ENCODE results near the gene CCL22. TPM values are rescaled to one million over a fixed set of nuclear protein-coding genes. Genes with fewer than 3 reads are reported as not detected.

CCL22 gene
- total RNA-seq, 1 experiment from 2014 or later, result 0.68 TPM

DNA sequence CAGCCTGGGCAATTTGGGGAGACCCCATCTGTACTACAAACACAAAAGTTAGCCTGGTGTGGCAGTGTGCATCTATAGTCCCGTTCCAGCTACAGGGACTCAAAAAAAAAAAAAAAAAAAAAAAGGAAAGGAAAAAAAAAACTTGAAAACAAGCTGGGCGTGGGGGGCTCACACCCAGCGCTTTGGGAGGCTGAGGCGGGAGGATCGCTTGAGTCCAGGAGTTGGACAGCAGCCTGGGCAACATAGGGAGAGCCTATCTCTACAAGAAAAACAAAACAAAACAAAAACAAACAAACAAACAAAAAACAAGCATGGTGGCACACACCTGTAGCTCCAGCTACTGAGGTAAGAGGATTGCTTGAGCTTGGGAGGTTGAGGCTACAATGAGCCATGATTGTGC, 33.1 kb downstream of the CCL22 start:
- BruUV-seq (replicated peaks), result no TSS peak
- intact Hi-C loops (cut with micrococcal nuclease; ENCODE audit: unreplicated experiment), result no loop called here
- no peak overlapping the region for H3K27ac Mint-ChIP-seq (ENCODE audit: unreplicated experiment)
- H3K4me1 Mint-ChIP-seq (ENCODE audit: low read depth, unreplicated experiment), result peaks cover 17% of the 10 kb centered on the region
- H3K36me3 Mint-ChIP-seq (ENCODE audit: insufficient read depth, unreplicated experiment), result no peaks in the 10 kb centered on the region
- TF ChIP-seq, protein P1, sequence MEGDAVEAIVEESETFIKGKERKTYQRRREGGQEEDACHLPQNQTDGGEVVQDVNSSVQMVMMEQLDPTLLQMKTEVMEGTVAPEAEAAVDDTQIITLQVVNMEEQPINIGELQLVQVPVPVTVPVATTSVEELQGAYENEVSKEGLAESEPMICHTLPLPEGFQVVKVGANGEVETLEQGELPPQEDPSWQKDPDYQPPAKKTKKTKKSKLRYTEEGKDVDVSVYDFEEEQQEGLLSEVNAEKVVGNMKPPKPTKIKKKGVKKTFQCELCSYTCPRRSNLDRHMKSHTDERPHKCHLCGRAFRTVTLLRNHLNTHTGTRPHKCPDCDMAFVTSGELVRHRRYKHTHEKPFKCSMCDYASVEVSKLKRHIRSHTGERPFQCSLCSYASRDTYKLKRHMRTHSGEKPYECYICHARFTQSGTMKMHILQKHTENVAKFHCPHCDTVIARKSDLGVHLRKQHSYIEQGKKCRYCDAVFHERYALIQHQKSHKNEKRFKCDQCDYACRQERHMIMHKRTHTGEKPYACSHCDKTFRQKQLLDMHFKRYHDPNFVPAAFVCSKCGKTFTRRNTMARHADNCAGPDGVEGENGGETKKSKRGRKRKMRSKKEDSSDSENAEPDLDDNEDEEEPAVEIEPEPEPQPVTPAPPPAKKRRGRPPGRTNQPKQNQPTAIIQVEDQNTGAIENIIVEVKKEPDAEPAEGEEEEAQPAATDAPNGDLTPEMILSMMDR (IDR thresholded peaks at IDR 0.05; ENCODE audit: insufficient read depth in 1 of 2, low read depth in 1 of 2, low read length in 1 of 2, severe bottlenecking in 1 of 2, unreplicated experiment in 1 of 2), result no peak
- H3K4me3 ChIP-seq (ENCODE audit: low read depth, low read length), result no peak overlapping the region
- H3K4me1 ChIP-seq, result 0 out of 2 replicates have a peak, but pooled peaks cover 9% of the 10 kb centered on the region
- H3K27me3 ChIP-seq (replicated peaks; ENCODE audit: control insufficient read depth, insufficient read depth, low read length), result no peaks in the 10 kb centered on the region
- no peaks in the 10 kb centered on the region for H3K27me3 Mint-ChIP-seq (ENCODE audit: insufficient read depth, unreplicated experiment)
- no peaks in the 10 kb centered on the region for H3K36me3 ChIP-seq (ENCODE audit: control insufficient read depth, insufficient read depth, low read length)
- H3K9me3 ChIP-seq, result peaks cover 7% of the 10 kb centered on the region; the same call in 1 of the 2 replicates
- DNase-seq, result no peak
- no peaks in the 10 kb centered on the region for H3K9me3 Mint-ChIP-seq (ENCODE audit: unreplicated experiment)
- ChIA-PET POLR2A (interaction anchor here (0.6 kb wide), 1 partner anchor 55 kb away, joined by 3 read pairs; no protein-coding TSS in a partner anchor), CTCF (no interaction called here)
- H3K4me3 Mint-ChIP-seq (ENCODE audit: unreplicated experiment), result no peak overlapping the region

DNA sequence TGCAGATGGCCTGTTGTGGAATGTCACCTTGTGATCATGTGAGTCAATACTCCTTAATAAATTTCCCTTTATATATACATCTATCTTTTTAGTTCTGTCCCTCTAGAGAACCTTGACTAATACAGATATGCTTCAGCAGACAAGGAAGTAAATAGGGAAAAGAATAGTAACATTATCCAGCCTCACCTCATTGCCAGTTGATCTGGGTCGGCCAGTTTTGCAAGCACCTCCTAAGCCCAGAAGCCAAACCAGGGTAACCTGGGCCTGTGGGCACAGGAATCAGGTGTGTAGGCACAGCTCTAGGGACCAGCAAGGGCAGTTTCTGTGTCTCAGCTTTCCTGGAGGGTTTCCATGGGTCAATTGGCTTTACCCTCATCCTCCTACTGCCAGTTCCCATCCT, 34.1 kb downstream of the CCL22 start:
- no TSS peak for BruUV-seq (replicated peaks)
- no peak overlapping the region for H3K27ac Mint-ChIP-seq (ENCODE audit: unreplicated experiment)

DNA sequence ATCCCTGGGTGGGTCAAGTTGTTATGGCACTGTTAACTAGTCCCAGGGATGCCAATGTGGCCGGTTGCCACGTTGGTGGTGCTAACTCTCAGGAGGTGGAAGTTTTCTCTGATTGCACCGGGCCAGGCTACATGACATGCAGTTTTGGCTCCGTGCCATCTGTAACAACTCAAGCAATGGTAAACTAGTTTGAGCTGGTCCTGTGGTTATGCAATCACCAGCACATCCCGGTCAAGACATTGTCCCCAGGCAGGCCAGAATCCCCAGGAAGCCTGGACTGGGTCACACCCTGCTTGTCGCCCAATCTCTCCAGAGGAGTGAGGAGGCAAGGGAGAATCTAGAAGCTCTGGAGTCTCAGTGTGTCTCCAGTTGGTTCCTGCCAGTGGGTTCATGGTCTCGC, 35.9 kb downstream of the CCL22 start:
- intact Hi-C loops (cut with micrococcal nuclease; ENCODE audit: unreplicated experiment), result no loop called here
- no TSS peak for BruUV-seq (replicated peaks)
- peaks cover 7% of the 10 kb centered on the region; the same call in 1 of the 2 replicates for H3K9me3 ChIP-seq
- CTCF ChIA-PET, result no interaction called here
- POLR2A ChIA-PET, result no interaction called here
- TF ChIP-seq, protein P1 (IDR thresholded peaks at IDR 0.05; ENCODE audit: insufficient read depth in 1 of 2, low read depth in 1 of 2, low read length in 1 of 2, severe bottlenecking in 1 of 2, unreplicated experiment in 1 of 2), result no peak
- no peaks in the 10 kb centered on the region for H3K36me3 Mint-ChIP-seq (ENCODE audit: insufficient read depth, unreplicated experiment)
- no peaks in the 10 kb centered on the region for H3K27me3 ChIP-seq (replicated peaks; ENCODE audit: control insufficient read depth, insufficient read depth, low read length)
- DNase-seq, result no peak
- H3K36me3 ChIP-seq (ENCODE audit: control insufficient read depth, insufficient read depth, low read length), result no peaks in the 10 kb centered on the region
- no peak overlapping the region for H3K27ac Mint-ChIP-seq (ENCODE audit: unreplicated experiment)
- no peaks in the 10 kb centered on the region for H3K27me3 Mint-ChIP-seq (ENCODE audit: insufficient read depth, unreplicated experiment)
- H3K4me3 Mint-ChIP-seq (ENCODE audit: unreplicated experiment), result no peak overlapping the region
- no peaks in the 10 kb centered on the region for H3K9me3 Mint-ChIP-seq (ENCODE audit: unreplicated experiment)
- no peak overlapping the region for H3K4me3 ChIP-seq (ENCODE audit: low read depth, low read length)
- no peaks in the 10 kb centered on the region for H3K4me1 ChIP-seq
- H3K4me1 Mint-ChIP-seq (ENCODE audit: low read depth, unreplicated experiment), result peaks cover under 1% of the 10 kb centered on the region

More for the DNA sequence above, 34.1 kb downstream of the CCL22 start:
- ChIA-PET POLR2A (no interaction called here), CTCF (no interaction called here)
- intact Hi-C loops (cut with micrococcal nuclease; ENCODE audit: unreplicated experiment), result no loop called here
- Mint-ChIP-seq H3K4me3 (ENCODE audit: unreplicated experiment) (no peak overlapping the region), H3K27me3 (ENCODE audit: insufficient read depth, unreplicated experiment) (no peaks in the 10 kb centered on the region), H3K9me3 (ENCODE audit: unreplicated experiment) (no peaks in the 10 kb centered on the region), H3K4me1 (ENCODE audit: low read depth, unreplicated experiment) (peaks cover 17% of the 10 kb centered on the region), H3K36me3 (ENCODE audit: insufficient read depth, unreplicated experiment) (no peaks in the 10 kb centered on the region)
- 0 out of 2 replicates have a peak, but pooled peaks cover 9% of the 10 kb centered on the region for H3K4me1 ChIP-seq
- peaks cover 7% of the 10 kb centered on the region; the same call in 1 of the 2 replicates for H3K9me3 ChIP-seq
- TF ChIP-seq, protein P1 (IDR thresholded peaks at IDR 0.05; ENCODE audit: insufficient read depth in 1 of 2, low read depth in 1 of 2, low read length in 1 of 2, severe bottlenecking in 1 of 2, unreplicated experiment in 1 of 2), result no peak
- H3K4me3 ChIP-seq (ENCODE audit: low read depth, low read length), result no peak overlapping the region
- DNase-seq, result no peak
- H3K36me3 ChIP-seq (ENCODE audit: control insufficient read depth, insufficient read depth, low read length), result no peaks in the 10 kb centered on the region
- no peaks in the 10 kb centered on the region for H3K27me3 ChIP-seq (replicated peaks; ENCODE audit: control insufficient read depth, insufficient read depth, low read length)
